Spinal cord (tissue), 10 donors: ENCODE results near the gene SLC8A1. TPM values are rescaled to one million over a fixed set of nuclear protein-coding genes. Genes with fewer than 3 reads are reported as not detected.

Experiments
- DNase-seq, 6 donors: peaks; one replicate each; pipeline versions ENCODE4 v3.0.0 to v3.0.0-alpha.2; 2013 to 2015; ENCODE audit warnings: low spot score in 6 of 6, low read depth in 4 of 6
- H3K27ac ChIP-seq: one replicate; pipeline ENCODE4 v1.5.1; 2013; ENCODE audit warnings: low read depth, low read length, control low read depth
- H3K27me3 ChIP-seq: one replicate; pipeline ENCODE4 v1.6.1; 2013; ENCODE audit warnings: low read length; ENCODE audit not compliant: control insufficient read depth, insufficient read depth
- H3K36me3 ChIP-seq: one replicate; pipeline ENCODE4 v1.6.1; 2013; ENCODE audit warnings: low read length; ENCODE audit not compliant: control insufficient read depth, insufficient read depth
- H3K4me1 ChIP-seq: one replicate; pipeline ENCODE4 v1.6.1; 2013; ENCODE audit warnings: low read length; ENCODE audit not compliant: control insufficient read depth, insufficient read depth
- H3K4me3 ChIP-seq: one replicate; pipeline ENCODE4 v1.5.1; 2013; ENCODE audit warnings: low read depth, low read length, control low read depth
- H3K9me3 ChIP-seq: one replicate; pipeline ENCODE4 v1.6.1; 2013; ENCODE audit warnings: low read length; ENCODE audit not compliant: control insufficient read depth, insufficient read depth
- WGBS: methylation state at CpG from one replicate; pipeline ENCODE4 v1.1.5; 2013; ENCODE audit warnings: missing lambda C conversion rate; ENCODE audit not compliant: insufficient coverage; 5-methylcytosine and 5-hydroxymethylcytosine counted together
- polyA plus RNA-seq, 2 donors: library from polyadenylated mRNA; unstranded; fragments of 120-200 nt; gene quantifications; one replicate each; pipeline ENCODE4 v1.2.1, GENCODE V29; 2013; ENCODE audit not compliant: insufficient read length in 2 of 2
- total RNA-seq, 2 donors: library from RNA; depleted of rRNA in 1 of 2; stranded (reverse); fragments of 120-200 nt in 1 of 2; fragments of >200 nt in 1 of 2; gene quantifications; one replicate each; pipeline versions ENCODE4 v1.2.3 to v1.2.4, GENCODE V29; 2013 to 2014
- donor health status: healthy.

SLC8A1 gene
- total and polyA plus RNA-seq, 4 donors = 21.9 to 137 (median 56.3) TPM

DNA sequence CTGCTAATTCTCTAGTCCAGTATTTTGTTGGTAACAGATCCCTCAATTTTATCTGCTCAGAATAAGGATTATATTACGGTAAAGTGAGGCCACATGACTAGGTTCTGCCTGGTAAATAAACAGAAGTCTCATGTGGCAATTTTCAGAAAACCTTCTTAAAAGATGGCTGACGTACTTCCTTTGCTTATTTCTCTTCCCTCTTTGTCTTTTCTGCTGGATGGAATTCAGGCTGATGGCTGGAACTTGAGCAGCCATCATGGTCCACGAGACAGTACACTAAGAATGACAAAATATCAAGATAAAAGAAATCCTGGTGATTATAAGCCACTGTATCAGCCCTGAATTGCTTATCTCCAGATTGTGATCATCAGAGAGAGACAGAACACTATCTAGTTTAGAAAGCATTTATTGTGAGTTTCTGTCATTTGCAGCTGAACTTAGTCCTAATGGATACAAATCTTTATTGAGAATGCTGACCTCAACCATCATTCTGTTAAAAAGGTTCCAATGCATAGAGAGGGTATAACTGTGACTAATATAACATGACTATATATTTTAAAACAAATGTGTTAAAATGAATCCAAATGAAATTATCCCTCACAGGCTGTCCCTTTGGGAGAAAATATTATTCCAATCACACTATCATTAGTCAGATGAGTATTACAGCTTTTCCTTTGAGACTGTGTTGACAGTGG is 31.8 kb upstream of the SLC8A1 start:
- Histone ChIP-seq H3K27me3 (no peaks in the 10 kb centered on the region), H3K4me1 (no peaks in the 10 kb centered on the region), H3K9me3 (no peaks in the 10 kb centered on the region), H3K4me3 (no peak overlapping the region), H3K27ac (no peak overlapping the region), H3K36me3 (no peaks in the 10 kb centered on the region)
- DNase-seq = no peak
- 100% methylated on average over 2 of the region's 3 CpGs for WGBS

DNA sequence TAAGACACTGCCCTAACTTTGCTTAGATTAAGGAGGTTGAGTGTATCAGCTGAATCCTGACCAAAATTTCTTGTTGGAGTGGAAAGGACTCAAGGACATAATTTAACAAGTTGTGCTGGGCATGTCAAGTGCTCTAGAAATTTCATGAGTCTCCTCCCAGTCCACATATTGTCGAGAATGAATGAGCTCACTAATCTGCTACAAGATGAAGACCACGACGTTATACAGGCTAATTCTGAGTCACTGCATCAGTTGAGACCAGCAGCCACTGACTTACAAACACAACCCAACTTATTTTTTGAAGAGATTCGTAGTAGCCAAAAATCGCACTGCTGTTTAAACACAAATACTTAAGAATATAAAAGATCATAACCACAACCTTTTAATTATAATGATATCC is 28.7 kb upstream of the SLC8A1 start:
- H3K27me3 ChIP-seq = no peaks in the 10 kb centered on the region
- no peak overlapping the region for H3K4me3 ChIP-seq
- no peaks in the 10 kb centered on the region for H3K36me3 ChIP-seq
- no peak overlapping the region for H3K27ac ChIP-seq
- no peaks in the 10 kb centered on the region for H3K9me3 ChIP-seq
- WGBS = 72% methylated on average over 3 of the region's 5 CpGs
- no peaks in the 10 kb centered on the region for H3K4me1 ChIP-seq
- DNase-seq = no peak

DNA sequence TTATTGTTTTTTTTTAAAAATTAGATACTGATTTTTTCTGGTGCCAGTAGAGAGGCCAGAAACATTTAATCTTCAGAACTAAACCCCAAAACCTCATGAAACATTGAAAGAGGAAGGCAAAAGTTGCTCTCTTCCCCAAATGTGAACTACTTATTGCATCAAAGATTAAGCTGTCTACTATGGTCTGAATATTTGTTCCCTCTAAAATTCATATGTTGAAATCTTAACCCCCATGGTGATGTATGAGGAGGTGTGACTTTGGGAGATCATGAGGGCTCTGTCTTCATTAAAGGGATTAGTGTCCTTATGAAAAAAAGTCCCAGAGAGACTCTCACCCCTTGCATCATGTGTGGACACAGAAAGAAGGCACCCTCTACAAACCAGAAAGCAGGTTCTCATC is 28.2 kb upstream of the SLC8A1 start:
- H3K4me3 ChIP-seq = no peak overlapping the region
- no peak overlapping the region for H3K27ac ChIP-seq
- H3K9me3 ChIP-seq = no peaks in the 10 kb centered on the region
- no peak for DNase-seq
- H3K27me3 ChIP-seq = no peaks in the 10 kb centered on the region
- H3K4me1 ChIP-seq = no peaks in the 10 kb centered on the region
- H3K36me3 ChIP-seq = no peaks in the 10 kb centered on the region

DNA sequence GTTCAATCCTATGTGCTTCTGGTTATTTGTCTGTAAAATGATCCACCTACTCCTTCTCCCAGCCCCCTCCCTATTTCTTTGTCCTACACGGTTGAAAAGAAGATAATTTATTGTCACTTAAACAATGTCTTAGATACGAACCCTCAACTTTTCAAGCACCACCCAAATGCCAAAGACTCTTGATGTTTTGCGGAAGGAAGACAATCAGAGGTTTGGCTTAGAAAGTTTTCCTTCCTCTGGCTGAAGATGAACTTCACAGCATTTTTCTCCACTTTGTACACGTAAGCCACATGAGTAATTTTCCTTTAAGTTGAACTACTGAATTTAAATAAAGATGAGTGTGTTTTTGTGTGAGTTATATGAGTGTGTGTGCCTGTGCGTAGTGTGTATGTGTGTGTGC is 25.5 kb upstream of the SLC8A1 start:
- Histone ChIP-seq H3K4me3 (no peak overlapping the region), H3K36me3 (no peaks in the 10 kb centered on the region), H3K27ac (no peak overlapping the region), H3K4me1 (no peaks in the 10 kb centered on the region), H3K27me3 (no peaks in the 10 kb centered on the region), H3K9me3 (no peaks in the 10 kb centered on the region)
- 100% methylated on average over 1 of the region's 5 CpGs for WGBS
- no peak for DNase-seq

DNA sequence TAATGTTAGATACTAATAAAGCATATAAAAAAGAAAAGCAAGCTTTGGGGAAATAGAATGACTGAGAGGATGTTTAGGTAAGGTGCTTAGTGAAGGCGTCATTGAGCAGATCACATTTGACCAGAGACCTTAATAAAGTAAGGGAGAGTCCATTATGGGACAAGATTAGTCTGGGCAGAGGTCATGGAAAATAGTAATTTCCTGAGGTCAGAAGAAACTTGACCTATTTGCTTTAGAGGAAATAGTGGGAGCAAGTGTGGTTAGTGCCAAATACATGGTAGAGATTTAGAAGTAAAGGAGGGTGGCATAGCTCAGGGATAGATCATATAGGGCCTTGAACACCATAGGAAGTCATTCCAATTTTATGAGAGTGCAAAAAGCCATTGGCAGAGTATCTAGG is 24.5 kb upstream of the SLC8A1 start:
- Histone ChIP-seq H3K9me3 (no peaks in the 10 kb centered on the region), H3K27me3 (no peaks in the 10 kb centered on the region), H3K4me1 (no peaks in the 10 kb centered on the region), H3K27ac (no peak overlapping the region), H3K36me3 (no peaks in the 10 kb centered on the region), H3K4me3 (no peak overlapping the region)
- DNase-seq = no peak
- 100% methylated on average over 1 of the region's 1 CpG for WGBS

DNA sequence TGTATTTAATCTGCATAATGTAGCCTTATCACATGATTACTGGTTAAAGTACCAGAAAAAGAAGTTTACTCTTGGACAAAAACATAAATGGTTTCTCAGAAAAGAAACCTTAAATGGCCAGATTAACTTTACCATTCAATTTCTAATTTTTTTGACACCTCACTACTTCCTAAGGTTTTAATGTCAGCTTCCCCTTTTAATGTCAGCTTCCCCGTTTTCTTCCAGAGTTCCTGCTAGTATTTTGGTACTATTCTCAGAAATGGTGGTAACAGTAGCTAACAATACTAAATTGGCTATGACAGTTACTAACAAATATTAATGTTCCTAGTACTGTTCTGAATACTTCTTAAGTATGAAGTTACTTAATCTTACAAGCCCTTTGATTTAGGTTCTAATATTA is 22.4 kb upstream of the SLC8A1 start:
- no CpG with 5 or more reads among the region's 1 CpG for WGBS
- Histone ChIP-seq H3K27me3 (no peaks in the 10 kb centered on the region), H3K4me3 (no peak overlapping the region), H3K36me3 (no peaks in the 10 kb centered on the region), H3K4me1 (no peaks in the 10 kb centered on the region), H3K9me3 (no peaks in the 10 kb centered on the region), H3K27ac (no peak overlapping the region)
- DNase-seq = no peak

DNA sequence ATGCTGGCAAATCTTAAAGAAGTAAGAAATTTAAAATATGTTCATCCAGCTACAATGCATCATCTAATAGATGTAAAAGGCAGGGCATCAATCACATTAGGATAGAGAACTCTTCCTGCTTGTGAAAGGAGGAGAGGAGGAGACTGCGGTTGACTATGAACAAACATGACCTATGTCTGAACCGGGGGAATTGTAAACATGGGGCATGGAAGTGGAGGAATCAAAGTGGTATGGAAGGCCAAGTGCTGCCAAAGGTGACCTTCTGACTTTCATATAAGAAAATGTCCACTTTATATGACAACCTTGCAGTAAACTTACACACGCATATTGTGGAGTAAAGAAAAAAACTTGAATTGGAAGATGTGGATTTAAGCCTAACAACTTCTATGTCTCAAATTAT is 20.0 kb upstream of the SLC8A1 start:
- no peak overlapping the region for H3K27ac ChIP-seq
- H3K9me3 ChIP-seq = no peaks in the 10 kb centered on the region
- no peaks in the 10 kb centered on the region for H3K36me3 ChIP-seq
- no peaks in the 10 kb centered on the region for H3K4me1 ChIP-seq
- no peaks in the 10 kb centered on the region for H3K27me3 ChIP-seq
- DNase-seq = no peak
- WGBS = no CpG with 5 or more reads among the region's 3 CpGs
- H3K4me3 ChIP-seq = no peak overlapping the region

DNA sequence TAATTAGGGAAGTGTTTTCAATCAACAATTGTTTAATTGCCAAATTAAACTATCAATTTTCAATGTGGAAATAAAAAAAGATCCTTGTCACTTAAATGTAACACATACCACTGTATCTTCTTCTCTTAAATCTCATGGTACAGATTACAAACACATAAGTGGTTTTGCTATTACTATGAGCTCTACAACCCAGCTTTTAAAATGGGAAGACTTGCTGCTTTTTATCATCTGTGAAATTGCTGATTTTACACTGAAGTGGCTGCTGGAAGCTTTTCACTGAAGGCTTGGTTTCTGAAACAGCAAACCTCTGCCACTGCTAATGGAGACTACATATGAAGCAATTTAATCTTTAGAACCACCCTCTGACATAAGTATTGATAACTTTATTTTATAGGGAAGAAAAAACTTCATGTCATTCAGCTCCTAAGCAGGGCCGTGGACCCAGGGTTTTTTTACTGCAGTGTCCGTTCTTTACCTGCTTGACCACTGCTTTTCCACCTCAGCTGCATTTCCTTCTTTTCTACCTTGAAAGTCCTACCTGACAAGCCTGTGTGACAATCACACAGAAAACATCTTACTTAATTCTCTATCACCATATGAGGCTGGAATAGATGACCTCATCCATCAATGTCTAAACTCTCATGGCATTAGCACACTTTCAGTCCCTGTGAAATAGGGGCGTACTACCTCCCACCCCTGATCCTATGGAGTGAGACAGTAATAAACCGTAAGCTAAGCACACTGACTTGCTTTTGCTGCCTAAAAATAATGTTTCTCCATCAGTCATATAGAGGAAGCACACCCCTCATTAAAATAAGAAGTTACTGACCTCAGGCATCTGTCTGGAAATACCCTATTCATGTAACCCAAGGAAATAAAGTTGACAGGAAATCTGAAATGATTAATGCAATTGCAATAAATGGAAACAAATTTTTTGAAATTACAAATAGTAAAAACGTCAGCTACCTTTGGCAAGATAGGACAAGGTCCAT is 19.2 kb upstream of the SLC8A1 start:
- Histone ChIP-seq H3K9me3 (no peaks in the 10 kb centered on the region), H3K36me3 (no peaks in the 10 kb centered on the region), H3K27ac (no peak overlapping the region), H3K4me1 (no peaks in the 10 kb centered on the region), H3K27me3 (no peaks in the 10 kb centered on the region), H3K4me3 (no peak overlapping the region)
- WGBS = 81% methylated on average over 3 of the region's 5 CpGs
- peak in 1 of 6 donors; percentile 68 for DNase-seq

DNA sequence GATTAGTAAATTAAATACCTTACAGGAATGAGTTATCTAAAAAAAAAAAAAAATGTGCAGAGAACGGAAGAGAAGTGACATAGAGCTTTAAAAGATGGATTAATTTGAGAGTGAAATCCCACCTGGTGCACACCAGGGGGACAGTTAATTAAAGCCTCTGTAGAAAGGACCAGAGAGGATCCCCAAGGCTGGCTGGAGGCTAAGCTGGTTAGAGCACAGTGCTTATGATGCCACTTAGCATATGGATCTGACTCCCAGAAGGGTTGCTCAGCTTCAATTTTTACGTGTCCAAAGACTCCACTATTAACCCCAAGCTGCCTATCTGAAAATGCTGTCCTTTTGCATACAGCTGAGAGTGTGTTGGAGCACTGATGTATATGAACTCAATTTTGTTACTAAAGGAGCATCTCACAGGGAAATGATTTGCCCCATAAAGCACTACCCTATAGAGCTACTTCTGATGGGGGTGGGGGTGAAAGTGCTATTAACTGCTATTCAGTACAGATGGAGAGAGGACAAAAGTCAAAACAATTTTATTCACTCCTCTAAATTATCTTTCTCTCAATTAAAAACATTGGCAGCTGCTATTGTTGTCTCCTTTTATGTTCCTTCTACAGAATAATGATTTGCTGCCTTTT is 15.2 kb upstream of the SLC8A1 start:
- DNase-seq = peak in 1 of 6 donors; percentile 43
- no peak overlapping the region for H3K4me3 ChIP-seq
- H3K4me1 ChIP-seq = no peaks in the 10 kb centered on the region
- no peaks in the 10 kb centered on the region for H3K27me3 ChIP-seq
- no peak overlapping the region for H3K27ac ChIP-seq
- WGBS = no CpG with 5 or more reads among the region's 2 CpGs
- H3K36me3 ChIP-seq = no peaks in the 10 kb centered on the region
- no peaks in the 10 kb centered on the region for H3K9me3 ChIP-seq
